ENCODE results near the gene NEO1.

Gene NEO1

DNA sequence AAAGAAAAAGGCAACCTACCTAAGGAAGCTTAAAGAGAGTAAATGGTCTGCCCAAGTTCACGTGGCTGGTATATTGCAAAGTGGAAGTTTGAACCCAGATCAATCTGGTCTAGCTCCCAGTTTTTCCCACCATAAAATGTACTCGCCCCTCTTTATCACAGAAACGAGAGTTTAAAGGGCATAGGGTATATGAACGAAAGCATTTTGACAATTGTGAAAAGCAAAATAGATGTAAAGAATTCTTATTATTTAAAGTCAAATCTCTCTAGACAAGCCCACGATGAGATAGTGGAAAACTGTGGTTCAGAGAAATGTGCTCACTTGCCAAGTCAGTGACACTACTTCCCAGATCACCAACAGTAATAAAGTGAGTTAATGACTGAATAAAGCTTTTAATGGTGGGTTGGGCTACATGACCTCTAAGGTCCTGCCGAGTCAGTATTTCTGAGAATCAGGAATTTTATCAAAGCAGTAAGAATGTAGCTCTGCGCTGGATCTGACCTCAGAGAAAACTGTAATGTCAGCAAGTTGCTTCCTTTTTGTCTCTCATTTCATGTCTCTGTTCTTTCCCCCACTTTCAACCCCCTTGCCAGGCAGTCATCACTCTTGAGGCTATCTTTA lies 23.3 kb upstream of the NEO1 start:
- DNase-seq: no peak

DNA sequence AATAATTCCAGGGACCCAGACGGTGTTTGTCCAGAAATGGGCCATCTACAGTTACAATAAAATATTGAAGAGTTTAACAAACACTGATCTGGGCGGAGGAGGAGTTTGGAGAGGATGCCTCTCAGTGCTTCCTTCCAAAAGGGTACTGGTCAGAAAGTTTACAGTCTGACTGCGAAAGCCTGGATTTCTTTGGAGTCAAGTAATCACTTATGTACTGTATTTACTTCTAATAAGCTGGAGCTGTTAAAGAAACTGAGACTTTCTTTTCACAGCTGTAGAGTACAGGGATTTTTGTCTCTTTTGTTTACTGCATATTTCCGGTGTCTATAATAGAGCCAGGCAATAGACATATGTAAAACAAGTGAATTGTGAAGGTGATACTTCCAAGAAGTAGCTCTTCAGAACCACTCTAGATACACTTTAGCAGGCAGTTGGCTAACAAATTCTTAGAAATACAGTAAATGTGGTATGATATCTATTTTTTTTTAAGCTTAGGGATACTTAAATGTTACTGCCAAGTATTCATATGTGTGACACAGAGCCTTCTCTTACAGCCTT lies 22.1 kb upstream of the NEO1 start:
- no peak for DNase-seq

DNA sequence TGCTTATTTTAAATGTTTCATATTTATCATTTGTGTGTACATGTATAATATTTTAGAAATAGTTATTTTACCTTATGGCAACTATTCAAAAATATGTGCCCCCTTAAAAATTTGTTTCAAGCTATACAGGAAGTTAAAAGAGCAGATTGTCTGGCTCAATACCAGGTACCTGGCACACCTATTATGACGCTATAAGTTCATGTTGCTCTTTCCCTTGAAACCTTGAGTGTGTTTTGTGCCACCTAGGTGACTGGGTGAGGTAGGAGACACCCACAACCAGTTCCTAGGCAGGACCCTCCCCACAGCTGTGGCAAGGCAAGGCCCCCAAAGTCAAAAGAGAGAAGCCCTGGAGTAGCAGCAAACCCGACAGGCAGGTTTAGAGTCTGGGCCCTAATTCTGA lies 20.6 kb upstream of the NEO1 start:
- no peak for DNase-seq

- no peak for DNase-seq
Measured at GRCh38 chr15:73033611-73034010, 18.7 kb upstream of the NEO1 start.

- no peak for DNase-seq
Measured at GRCh38 chr15:73034221-73034620, 18.0 kb upstream of the NEO1 start.

DNA sequence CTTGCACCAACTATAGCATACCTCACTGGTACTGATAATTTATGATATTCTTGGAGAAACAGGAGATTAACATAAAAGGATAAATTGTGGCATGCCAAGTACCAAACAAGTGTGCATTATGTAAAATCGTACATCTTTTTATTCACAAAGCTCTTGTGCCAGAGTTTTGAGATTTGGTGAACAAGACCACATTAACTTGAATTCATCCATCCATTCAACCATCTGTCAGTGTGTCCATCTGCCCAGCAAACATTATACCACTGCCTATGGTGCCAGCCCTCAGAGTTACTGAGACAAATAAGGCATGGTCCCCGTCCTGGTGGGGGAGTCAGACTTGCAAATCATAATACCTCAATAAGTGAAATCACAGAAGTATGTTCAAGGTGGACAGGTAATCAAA lies 17.0 kb upstream of the NEO1 start:
- DNase-seq: no peak

DNA sequence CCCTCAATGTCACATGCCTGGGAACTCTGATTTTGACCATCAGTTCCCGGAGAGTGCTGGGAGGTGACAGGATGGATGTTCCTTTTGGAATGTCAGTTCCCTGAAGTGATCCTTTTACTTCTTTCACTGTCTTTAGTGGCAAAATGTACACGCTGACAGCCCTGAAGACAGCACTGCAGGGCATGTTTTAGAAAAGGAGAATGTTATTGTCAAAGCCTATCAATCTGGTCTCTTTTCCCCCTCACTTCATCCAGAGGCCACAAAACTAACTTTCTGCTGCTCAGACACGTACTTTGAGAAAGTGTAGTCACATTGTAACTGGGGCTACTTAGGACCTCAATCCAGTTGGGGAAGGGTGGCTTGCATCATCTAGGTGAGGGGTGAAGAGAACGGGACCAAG lies 14.0 kb upstream of the NEO1 start:
- DNase-seq: no peak

DNA sequence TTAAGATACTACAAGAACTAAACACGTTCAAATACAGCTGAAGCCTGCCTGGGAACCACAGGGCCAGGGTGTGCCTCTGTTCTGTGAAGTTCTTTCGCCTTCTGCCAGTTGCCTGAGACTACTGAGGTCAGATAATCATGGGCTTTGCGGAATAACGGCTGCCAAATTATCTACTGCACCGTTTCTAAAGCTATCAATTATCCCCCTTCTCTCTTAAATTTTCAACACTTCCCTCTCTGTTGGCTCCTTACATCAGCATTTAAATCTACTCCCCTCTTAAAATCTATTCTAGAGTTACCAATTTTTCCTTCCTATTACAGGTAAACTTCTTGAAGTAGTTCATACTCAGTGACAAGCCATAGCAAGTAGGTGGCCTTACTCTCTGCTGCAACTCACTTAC lies 6.2 kb upstream of the NEO1 start:
- no peak for DNase-seq

GRCh38 chr15:73047882-73048281 lies 4.4 kb upstream of the NEO1 start:
- DNase-seq: no peak

DNA sequence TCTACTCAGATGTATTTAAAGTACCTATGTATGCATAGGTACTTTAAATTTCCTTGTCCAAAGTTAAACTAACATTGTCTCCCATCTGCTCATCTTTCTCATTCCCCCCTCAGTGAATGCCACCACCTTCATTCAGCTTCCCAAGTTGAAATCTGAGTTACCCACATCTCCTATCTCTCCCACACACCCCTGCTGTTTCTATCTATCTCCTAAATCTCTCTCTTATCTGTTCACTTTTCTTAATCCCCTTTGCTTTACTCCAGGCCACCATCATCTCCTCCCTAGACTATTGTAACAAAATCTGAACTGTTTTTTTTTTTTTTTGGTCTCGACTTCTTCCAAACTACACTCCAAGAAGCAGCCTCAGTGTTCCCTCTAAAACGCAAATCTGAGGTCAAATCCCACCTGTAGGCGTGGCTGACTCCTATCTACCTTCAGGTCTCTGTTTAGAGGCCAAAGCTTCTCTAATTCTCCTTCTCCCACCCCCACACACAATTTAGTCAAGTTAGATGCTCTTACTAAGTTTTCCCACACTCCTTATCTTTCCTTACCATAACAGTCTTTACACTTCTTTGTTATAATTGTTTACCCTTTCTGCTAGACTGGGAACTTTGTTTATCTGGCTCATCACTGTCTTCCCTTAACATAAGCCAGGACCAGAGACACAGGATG lies 3.5 kb upstream of the NEO1 start:
- DNase-seq: peak; percentile 12

DNA sequence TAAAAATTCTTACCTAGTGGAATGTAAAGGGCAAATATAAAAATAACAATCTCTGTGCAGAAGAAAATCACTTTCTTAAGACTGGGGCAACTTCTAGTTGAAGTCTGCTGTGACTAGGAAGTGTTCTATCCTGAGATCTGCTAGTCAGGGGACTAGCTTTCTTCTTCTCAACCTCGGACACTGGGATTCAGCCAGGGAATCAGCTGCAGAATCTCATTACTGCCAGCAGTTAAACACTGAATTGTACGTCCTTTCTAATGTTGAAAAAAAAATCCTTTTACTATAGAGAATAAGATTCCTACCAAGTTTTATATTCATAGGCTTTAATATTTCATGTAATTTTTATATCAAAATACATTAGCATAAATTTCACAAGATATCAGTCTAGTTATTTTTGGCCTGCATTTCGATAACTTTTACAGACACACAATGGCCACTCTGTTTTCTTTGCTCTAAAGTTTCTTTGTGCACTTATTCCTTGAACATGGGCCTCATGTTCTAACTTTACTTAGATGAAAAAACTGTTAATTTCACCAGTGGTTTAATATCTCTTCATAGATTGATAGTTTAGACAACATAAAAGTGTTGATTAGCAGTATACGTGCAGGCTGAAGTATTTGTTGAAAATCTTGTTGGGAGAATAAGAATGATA lies 2.6 kb upstream of the NEO1 start:
- DNase-seq: no peak

GRCh38 chr15:73050561-73051295 lies 1.5 kb upstream of the NEO1 start:
- no peak for DNase-seq

DNA sequence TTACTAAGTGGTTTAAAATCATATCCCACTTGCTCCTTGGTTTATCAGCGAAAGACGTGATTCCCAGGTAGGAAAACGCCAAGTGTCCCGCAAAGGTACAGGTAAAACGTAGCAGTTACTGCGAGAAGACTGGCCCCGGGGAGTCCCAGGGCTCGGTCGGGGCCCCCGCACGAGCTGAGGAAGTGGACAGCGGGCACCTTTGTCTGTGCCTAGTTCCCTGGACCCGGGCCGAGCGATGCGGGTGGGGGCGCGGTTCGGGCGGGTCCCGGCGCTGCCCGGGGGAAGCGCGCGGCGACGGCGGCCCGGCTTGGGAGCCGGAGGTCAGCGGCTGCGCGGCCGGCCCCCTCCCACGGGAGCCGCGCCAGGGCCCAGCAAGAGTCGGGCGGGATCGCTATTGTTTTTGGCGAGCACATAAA lies 864 bp upstream of the NEO1 start:
- no peak for DNase-seq

DNA sequence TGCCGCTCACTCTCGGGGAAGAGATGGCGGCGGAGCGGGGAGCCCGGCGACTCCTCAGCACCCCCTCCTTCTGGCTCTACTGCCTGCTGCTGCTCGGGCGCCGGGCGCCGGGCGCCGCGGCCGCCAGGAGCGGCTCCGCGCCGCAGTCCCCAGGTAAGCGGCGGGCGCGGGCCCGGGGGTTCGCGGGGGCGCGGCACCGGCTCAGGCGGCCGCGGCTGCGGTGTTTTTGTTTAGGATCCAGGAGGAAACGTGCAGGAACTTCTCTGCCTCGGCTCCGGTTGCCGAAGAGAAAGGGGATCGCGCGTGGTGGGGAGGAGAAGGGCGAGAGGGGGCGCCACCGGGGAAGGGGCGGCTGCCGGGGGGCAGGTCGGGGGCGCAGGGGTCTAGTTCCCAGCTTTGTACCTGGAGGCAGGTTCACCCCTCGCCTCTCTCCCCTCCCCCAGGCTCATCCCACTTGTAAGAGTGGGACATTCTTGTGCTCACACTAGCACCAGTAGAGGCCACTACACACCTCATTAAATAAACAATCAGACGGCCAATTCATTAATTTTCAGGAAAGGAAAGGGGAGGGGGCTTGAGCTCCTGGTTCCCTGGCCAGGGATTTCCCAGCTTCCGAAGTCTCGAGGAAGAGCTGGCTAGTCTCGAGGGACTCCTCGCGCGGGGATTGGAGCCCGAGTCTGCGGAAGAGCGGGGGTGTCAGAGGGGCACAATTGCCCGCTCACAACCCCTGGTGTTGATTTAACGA lies 562 bp downstream of the NEO1 start:
- peak; percentile 74 for DNase-seq

DNA sequence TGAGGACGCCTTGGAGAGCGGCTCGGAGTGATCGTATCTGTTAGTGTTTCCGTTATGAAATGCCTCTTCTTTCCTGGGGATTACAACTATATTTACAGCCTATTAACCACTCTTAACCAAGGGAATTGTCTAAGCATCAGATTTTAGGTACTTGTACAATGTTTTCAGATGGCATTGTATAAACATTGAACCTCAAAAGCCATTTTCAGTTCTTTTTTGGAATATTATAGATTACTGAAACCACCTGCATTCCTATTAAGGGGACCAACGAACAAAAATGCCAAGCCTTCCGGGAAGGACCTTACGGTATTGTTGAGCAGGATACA lies 1.1 kb downstream of the NEO1 start:
- no peak for DNase-seq

GRCh38 chr15:73054417-73054953 lies 2.2 kb downstream of the NEO1 start:
- no peak for DNase-seq

DNA sequence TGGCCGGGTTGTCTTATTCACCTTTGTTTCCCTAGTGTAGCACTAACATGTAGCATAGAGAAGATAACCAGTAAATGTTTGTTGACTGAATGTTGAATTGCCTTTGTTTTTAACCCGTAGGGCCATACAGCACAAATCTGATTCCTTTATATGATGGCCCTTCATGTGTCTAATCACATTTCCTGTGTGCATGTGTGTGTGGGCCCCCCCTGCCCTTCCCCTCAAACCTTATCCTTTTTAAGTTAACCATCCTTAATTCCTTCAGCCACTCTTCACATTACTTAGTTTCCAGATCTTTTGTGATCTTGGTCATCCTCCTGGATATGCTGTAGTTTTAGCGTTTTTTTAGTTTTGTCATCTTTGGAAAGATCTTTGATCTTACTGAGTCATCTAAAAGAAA lies 4.2 kb downstream of the NEO1 start:
- DNase-seq: no peak

GRCh38 chr15:73058437-73058836 lies 6.2 kb downstream of the NEO1 start:
- no peak for DNase-seq

DNA sequence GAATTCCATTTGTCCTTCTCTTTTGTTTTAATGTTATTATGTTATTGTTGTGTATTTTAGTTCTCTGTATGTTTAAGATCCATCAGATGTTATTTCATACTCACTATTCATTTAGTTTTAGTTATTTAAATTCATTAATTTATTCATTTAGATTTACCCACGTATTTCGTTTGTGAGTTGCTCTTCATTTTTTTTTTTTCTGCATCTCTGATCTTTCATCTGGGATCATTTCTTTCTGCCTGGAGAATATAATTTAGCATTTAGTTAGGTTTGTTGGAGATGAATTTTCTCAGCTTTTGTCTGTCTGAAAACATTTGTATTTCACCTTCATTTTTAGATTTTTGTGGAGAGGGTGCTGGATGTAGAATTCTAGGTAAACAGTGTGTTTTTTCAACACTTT lies 12.9 kb downstream of the NEO1 start:
- DNase-seq: no peak

- no peak for DNase-seq
Measured at GRCh38 chr15:73069109-73069508, 16.8 kb downstream of the NEO1 start.

DNA sequence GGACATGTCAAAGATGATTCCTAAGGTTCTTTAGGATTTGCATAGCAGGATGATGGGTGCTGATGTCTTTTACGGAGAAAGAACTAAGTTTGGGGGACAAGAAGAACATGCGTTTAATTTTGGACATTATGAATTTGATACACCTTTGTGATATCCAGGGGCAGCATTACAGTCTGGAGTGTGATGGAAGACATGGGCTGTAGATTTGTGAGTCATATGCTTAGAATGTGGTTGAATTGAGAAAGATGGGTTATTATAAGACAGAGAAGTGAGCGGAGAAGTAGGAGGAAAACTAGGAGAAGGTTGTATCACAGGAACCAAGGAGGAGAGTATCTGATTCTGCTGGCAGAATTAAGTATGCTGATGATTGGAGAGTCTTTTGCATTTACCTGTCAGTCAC lies 20.6 kb downstream of the NEO1 start:
- no peak for DNase-seq

- no peak for DNase-seq
Measured at GRCh38 chr15:73074241-73074640, 22.0 kb downstream of the NEO1 start.
